ENCODE data around the gene SLC9A9. TPM values are rescaled to one million over a fixed set of nuclear protein-coding genes. Genes with fewer than 3 reads are reported as not detected.

SLC9A9 gene
- total and polyA plus RNA-seq, 10 of the 15 experiments (the other 5 are each of a cell fraction or from before 2014, with no cell fraction given): 3.5 to 14.2 (median 9.3) TPM

GRCh38 chr3:143737065-143737464 lies 111.2 kb downstream of the SLC9A9 start (continued):
- no peak for TF ChIP-seq CEBPZ (IDR thresholded peaks at IDR 0.05; ENCODE audit: low read depth, low read length)
- TF ChIP-seq CHD2 (IDR thresholded peaks at IDR 0.05; ENCODE audit: borderline replicate concordance, low read depth, low read length): no peak

- Histone ChIP-seq H3K9ac (ENCODE audit: control insufficient read depth, insufficient read depth, low read length) (no peak overlapping the region), H3K27me3 (replicated peaks in 1 of 2; ENCODE audit: control insufficient read depth in 2 of 2, insufficient read depth in 2 of 2, low read length in 1 of 2) (no peaks in the 10 kb centered on the region), H3K27ac (ENCODE audit: control insufficient read depth, insufficient read depth) (no peak overlapping the region), H3K4me1 (ENCODE audit: control insufficient read depth, insufficient read depth, low read length) (no peaks in the 10 kb centered on the region), H4K20me1 (ENCODE audit: control insufficient read depth, insufficient read depth) (no peaks in the 10 kb centered on the region), H3K36me3 (ENCODE audit: control insufficient read depth in 2 of 2, insufficient read depth in 2 of 2, low read length in 1 of 2) (no peaks in the 10 kb centered on the region), H2AFZ (ENCODE audit: control insufficient read depth, low read depth, low read length) (no peak overlapping the region), H3K9me3 (replicated peaks; ENCODE audit: control insufficient read depth, insufficient read depth, low read length) (no peaks in the 10 kb centered on the region), H3K4me2 (ENCODE audit: control insufficient read depth, insufficient read depth) (no peak overlapping the region), H3K4me3 (no peak overlapping the region), H3K79me2 (ENCODE audit: control insufficient read depth, insufficient read depth, low read length) (no peaks in the 10 kb centered on the region)
- SMC1A ChIA-PET (ENCODE audit: uncharacterized antibody, unreplicated experiment): interaction anchor here (0.6 kb wide), 1 partner anchor 829 kb away, joined by 3 read pairs; no protein-coding TSS in a partner anchor
- FAIRE-seq (no peak), ATAC-seq (no peak), DNase-seq (ENCODE audit: low read depth, low spot score) (no peak)
- in situ Hi-C loops (cut with MboI): no loop called here
- POLR2A ChIA-PET: interaction anchor here (0.5 kb wide), 1 partner anchor 1912 kb away, joined by 7 read pairs; no protein-coding TSS in a partner anchor
- no TSS peak for BruUV-seq (replicated peaks)
- RAD21 ChIA-PET (ENCODE audit: unreplicated experiment): no interaction called here
- CTCF ChIA-PET: interaction anchor here (1.2 kb wide), 1 partner anchor 10 kb away, joined by 3 read pairs; no protein-coding TSS in a partner anchor
- intact Hi-C loops (cut with micrococcal nuclease; ENCODE audit: unreplicated experiment): no loop called here
- 80% methylated on average over 5 of the region's 5 CpGs for WGBS (ENCODE audit: insufficient coverage, insufficient replicate concordance, low lambda C conversion rate, missing lambda C conversion rate)
- TF ChIP-seq RUNX3 (IDR thresholded peaks at IDR 0.05; ENCODE audit: low read length) (no peak), MAX (IDR thresholded peaks at IDR 0.05; ENCODE audit: low read depth, low read length) (no peak), IKZF1 (conservative IDR thresholded peaks at IDR 0.05) (no peak), PRDM15 (CRISPR knock-in tag; IDR thresholded peaks at IDR 0.05) (no peak), SMAD1 (IDR thresholded peaks at IDR 0.05; ENCODE audit: low read depth, partially characterized antibody) (no peak), SREBF2 (IDR thresholded peaks at IDR 0.05; ENCODE audit: low read length) (no peak), PAX8 (IDR thresholded peaks at IDR 0.05) (no peak), JUNB (IDR thresholded peaks at IDR 0.05) (no peak), PAX5 (IDR thresholded peaks at IDR 0.05; ENCODE audit: borderline replicate concordance, low read depth, low read length) (no peak)
- TF ChIP-seq, protein P1, sequence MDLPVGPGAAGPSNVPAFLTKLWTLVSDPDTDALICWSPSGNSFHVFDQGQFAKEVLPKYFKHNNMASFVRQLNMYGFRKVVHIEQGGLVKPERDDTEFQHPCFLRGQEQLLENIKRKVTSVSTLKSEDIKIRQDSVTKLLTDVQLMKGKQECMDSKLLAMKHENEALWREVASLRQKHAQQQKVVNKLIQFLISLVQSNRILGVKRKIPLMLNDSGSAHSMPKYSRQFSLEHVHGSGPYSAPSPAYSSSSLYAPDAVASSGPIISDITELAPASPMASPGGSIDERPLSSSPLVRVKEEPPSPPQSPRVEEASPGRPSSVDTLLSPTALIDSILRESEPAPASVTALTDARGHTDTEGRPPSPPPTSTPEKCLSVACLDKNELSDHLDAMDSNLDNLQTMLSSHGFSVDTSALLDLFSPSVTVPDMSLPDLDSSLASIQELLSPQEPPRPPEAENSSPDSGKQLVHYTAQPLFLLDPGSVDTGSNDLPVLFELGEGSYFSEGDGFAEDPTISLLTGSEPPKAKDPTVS (IDR thresholded peaks at IDR 0.05; ENCODE audit: low read depth, low read length): no peak
Observed at GRCh38 chr3:143736205-143736997, 111.9 kb downstream of the SLC9A9 start.
